Measurements from ENCODE around the gene MARCHF2.

DNA sequence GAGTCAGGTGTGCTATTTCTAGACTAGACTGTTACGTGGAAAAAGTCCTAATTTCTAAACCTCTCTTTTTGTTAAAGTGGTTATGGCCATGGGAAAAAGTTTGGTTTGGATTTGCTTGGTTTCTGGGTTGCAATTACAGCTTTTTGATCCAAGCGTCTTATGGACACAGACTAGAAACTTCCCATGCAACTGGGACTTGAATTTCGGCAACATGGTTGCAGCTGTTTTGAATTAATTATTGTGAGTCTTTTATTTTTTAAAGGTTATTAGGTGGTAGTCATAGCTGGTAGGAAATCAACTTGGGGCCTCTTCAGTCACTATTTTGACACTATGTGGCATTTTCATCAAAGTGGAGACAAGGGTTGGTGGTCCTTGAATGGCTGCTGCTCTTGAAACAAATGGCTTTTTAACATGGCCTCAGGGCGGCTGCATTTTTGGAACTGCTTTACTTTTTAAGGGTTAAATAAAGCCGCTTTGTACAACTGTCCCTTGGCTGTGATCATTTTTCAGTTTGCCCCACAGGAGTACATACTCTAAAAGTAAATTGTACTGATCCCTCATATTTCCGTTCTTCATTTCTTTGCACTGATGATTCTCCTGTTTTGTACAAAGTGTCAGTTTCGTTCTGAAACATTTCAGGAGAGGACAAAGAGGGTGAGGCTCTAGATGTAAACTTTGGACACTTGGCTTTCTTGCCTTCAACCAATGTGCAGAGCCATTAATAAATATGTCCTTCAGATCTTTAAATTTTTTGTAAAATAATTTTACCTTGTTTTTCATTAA is 47.6 kb downstream of the MARCHF2 start:
- TF ChIP-seq, protein P1, sequence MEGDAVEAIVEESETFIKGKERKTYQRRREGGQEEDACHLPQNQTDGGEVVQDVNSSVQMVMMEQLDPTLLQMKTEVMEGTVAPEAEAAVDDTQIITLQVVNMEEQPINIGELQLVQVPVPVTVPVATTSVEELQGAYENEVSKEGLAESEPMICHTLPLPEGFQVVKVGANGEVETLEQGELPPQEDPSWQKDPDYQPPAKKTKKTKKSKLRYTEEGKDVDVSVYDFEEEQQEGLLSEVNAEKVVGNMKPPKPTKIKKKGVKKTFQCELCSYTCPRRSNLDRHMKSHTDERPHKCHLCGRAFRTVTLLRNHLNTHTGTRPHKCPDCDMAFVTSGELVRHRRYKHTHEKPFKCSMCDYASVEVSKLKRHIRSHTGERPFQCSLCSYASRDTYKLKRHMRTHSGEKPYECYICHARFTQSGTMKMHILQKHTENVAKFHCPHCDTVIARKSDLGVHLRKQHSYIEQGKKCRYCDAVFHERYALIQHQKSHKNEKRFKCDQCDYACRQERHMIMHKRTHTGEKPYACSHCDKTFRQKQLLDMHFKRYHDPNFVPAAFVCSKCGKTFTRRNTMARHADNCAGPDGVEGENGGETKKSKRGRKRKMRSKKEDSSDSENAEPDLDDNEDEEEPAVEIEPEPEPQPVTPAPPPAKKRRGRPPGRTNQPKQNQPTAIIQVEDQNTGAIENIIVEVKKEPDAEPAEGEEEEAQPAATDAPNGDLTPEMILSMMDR (IDR thresholded peaks at IDR 0.05), result no peak
- TF ChIP-seq POLR2AphosphoS5 (IDR thresholded peaks at IDR 0.05), result no peak
